Measurements from ENCODE around the gene PEG3.

DNA sequence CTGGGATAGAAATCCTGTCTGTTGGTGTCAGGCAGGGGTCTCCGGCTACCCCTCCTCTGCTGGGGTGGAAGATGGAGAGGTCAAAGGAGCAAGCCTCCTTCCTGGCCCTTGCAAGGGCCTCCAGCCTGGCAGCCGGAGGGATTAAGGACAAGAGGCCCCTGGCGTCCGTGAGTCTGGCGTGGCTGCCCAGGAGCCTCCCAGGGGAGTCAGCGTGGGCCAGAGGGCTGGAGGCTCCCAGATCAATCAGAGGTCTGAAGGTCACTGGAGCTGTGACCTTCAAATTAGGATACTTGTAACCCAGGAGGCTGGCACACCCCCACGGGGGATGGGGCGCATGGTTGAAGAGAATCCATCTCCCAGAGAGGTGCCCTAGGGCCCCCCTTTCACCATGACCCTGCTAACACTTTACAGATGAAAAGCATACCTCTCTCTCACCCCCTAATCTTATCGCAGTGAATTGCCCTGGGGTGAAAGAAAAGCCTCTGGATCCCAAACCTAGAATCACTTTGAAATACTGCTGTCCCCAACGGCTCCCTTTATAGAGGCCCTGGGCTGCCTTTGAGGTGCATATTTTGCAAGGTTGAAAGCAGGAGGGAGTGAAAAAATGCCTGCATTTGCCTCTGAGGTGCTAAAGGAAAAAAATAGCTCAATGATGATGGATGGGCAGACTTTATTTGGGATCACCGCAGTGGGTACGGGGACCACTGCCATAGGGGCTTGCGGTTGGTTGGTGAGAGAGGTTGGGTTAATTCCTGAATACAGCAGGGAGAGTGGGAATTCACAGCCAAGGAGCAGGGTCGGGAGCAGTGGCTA is 44.9 kb upstream of the PEG3 start:
- TF ChIP-seq TEAD4 (CRISPR knock-in tag; IDR thresholded peaks at IDR 0.05) (no peak), NR3C1 (CRISPR knock-in tag; conservative IDR thresholded peaks at IDR 0.05; ENCODE audit: low read depth) (no peak), ETV6 (CRISPR knock-in tag; IDR thresholded peaks at IDR 0.05) (no peak), ZBTB21 (CRISPR knock-in tag; IDR thresholded peaks at IDR 0.05; ENCODE audit: borderline replicate concordance) (no peak), ESRRA (CRISPR knock-in tag; IDR thresholded peaks at IDR 0.05; ENCODE audit: borderline replicate concordance) (no peak)
- TF ChIP-seq, protein P1, sequence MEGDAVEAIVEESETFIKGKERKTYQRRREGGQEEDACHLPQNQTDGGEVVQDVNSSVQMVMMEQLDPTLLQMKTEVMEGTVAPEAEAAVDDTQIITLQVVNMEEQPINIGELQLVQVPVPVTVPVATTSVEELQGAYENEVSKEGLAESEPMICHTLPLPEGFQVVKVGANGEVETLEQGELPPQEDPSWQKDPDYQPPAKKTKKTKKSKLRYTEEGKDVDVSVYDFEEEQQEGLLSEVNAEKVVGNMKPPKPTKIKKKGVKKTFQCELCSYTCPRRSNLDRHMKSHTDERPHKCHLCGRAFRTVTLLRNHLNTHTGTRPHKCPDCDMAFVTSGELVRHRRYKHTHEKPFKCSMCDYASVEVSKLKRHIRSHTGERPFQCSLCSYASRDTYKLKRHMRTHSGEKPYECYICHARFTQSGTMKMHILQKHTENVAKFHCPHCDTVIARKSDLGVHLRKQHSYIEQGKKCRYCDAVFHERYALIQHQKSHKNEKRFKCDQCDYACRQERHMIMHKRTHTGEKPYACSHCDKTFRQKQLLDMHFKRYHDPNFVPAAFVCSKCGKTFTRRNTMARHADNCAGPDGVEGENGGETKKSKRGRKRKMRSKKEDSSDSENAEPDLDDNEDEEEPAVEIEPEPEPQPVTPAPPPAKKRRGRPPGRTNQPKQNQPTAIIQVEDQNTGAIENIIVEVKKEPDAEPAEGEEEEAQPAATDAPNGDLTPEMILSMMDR (IDR thresholded peaks at IDR 0.05) = no peak
- TF ChIP-seq, protein P2, sequence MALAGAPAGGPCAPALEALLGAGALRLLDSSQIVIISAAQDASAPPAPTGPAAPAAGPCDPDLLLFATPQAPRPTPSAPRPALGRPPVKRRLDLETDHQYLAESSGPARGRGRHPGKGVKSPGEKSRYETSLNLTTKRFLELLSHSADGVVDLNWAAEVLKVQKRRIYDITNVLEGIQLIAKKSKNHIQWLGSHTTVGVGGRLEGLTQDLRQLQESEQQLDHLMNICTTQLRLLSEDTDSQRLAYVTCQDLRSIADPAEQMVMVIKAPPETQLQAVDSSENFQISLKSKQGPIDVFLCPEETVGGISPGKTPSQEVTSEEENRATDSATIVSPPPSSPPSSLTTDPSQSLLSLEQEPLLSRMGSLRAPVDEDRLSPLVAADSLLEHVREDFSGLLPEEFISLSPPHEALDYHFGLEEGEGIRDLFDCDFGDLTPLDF (CRISPR knock-in tag; IDR thresholded peaks at IDR 0.05) = no peak

Data from WTC11 (cell line).